K562 (cell line): Measurements from ENCODE around the gene TNFRSF19. TPM values are rescaled to one million over a fixed set of nuclear protein-coding genes. Genes with fewer than 3 reads are reported as not detected.

ENCODE experiments used
- ATAC-seq: fragments of 200-7000 bp; cut with Tn5 transposase; 3 replicates; pipeline ENCODE4 v1.9.1; 2020; ENCODE audit warnings: moderate library complexity
- BruUV-seq: library from RNA; stranded (reverse); fragments of 400-500 nt; replicated peaks from 2 replicates; lab custom pipeline; 2021; lab: Mats Ljungman, UMichigan
- CTCF ChIA-PET: fragments of 300-600 bp; formaldehyde crosslinking; extraction: SDS; loops from one replicate; lab custom pipeline; 2021; ENCODE audit warnings: low intra/inter-chr PET ratio; lab: Yijun Ruan, JAX
- POLR2A ChIA-PET: fragments of 300-600, 350-650 bp; sonication (Branson Sonifier 250); formaldehyde crosslinking; extraction: SDS; loops from one replicate; lab custom pipeline; 2021; ENCODE audit warnings: antibody characterized with exemption, inconsistent platforms; lab: Yijun Ruan, JAX
- DNase-seq, 4 experiments: peaks; one replicate each; pipeline versions ENCODE4 v3.0.0 to v3.0.0-alpha.2; 2011 to 2018; ENCODE audit warnings: low spot score in 3 of 4, mixed read lengths in 3 of 4; ENCODE audit errors: extremely low read depth in 1 of 4
- FAIRE-seq: peaks from 2 replicates; lab custom pipeline; 2011; peaks lifted over from hg19 to GRCh38; lab: Jason Lieb, UNC
- H2AFZ ChIP-seq: 2 replicates; pipeline ENCODE4 v1.6.0; 2011; ENCODE audit warnings: low read depth, low read length, control low read depth, inconsistent platforms
- H3K27ac ChIP-seq: fragments of 200-600 bp; 3 replicates; pipeline ENCODE4 v1.8.0; 2011; ENCODE audit warnings: low read depth, mild to moderate bottlenecking, control low read depth, inconsistent platforms, low read length, moderate library complexity, mixed read lengths; ENCODE audit errors: extremely low read depth
- H3K27me3 ChIP-seq, 2 experiments: fragments of 300-600 bp in 1 of 2; 2 replicates in 1 of 2; 3 replicates in 1 of 2; pipeline versions ENCODE4 v1.6.0 to v1.8.0; 2011; ENCODE audit warnings: inconsistent platforms in 2 of 2, low read length in 2 of 2, mild to moderate bottlenecking in 1 of 2, mixed read lengths in 1 of 2, moderate library complexity in 1 of 2; ENCODE audit not compliant: control insufficient read depth in 2 of 2, insufficient read depth in 2 of 2
- H3K36me3 ChIP-seq: fragments of 300-600 bp; 3 replicates; pipeline ENCODE4 v1.8.0; 2011; ENCODE audit warnings: mild to moderate bottlenecking, low read length, inconsistent platforms; ENCODE audit not compliant: control insufficient read depth, insufficient read depth
- H3K4me1 ChIP-seq, 2 experiments: fragments of 200-600 bp in 1 of 2; replicated peaks in 1 of 2; 2 replicates in 1 of 2; 3 replicates in 1 of 2; pipeline versions ENCODE4 v1.5.1 to v1.8.0; 2011; ENCODE audit warnings: inconsistent platforms in 2 of 2, low read length in 2 of 2, mild to moderate bottlenecking in 1 of 2, mixed read lengths in 1 of 2, moderate library complexity in 1 of 2; ENCODE audit not compliant: control insufficient read depth in 2 of 2, insufficient read depth in 2 of 2
- H3K4me2 ChIP-seq: 2 replicates; pipeline ENCODE4 v1.6.1; 2011; ENCODE audit warnings: low read length, control low read depth, inconsistent platforms, mixed read lengths; ENCODE audit not compliant: insufficient read depth
- H3K4me3 ChIP-seq: fragments of 200-600 bp; sonication (generic), shearing (Covaris generic); 2 replicates; pipeline ENCODE4 v1.5.1; 2016; ENCODE audit warnings: control low read depth, inconsistent platforms
- H3K79me2 ChIP-seq: fragments of 200-600 bp; 3 replicates; pipeline ENCODE4 v1.8.0; 2011; ENCODE audit warnings: low read length, inconsistent platforms; ENCODE audit not compliant: control insufficient read depth, insufficient read depth
- H3K9ac ChIP-seq, 2 experiments: 2 replicates each; pipeline versions ENCODE4 v1.6.0 to v1.6.1; 2011; ENCODE audit warnings: low read depth in 2 of 2, low read length in 2 of 2, control low read depth in 1 of 2, inconsistent platforms in 1 of 2, mild to moderate bottlenecking in 1 of 2, mixed read lengths in 1 of 2; ENCODE audit not compliant: insufficient read depth in 1 of 2
- H3K9me1 ChIP-seq: one replicate; pipeline ENCODE4 v1.6.0; 2011; ENCODE audit warnings: inconsistent platforms, mild to moderate bottlenecking, low read length, moderate library complexity; ENCODE audit not compliant: control insufficient read depth, insufficient read depth
- H3K9me3 ChIP-seq: replicated peaks from 2 replicates; pipeline ENCODE4 v1.5.1; 2011; ENCODE audit warnings: low read depth, low read length, inconsistent platforms; ENCODE audit not compliant: control insufficient read depth, insufficient read depth
- H4K20me1 ChIP-seq: replicated peaks from 2 replicates; pipeline ENCODE4 v1.6.1; 2011; ENCODE audit warnings: low read length, inconsistent platforms, mixed read lengths; ENCODE audit not compliant: control insufficient read depth, insufficient read depth
- FOXJ3 ChIP-seq: sonication (generic); formaldehyde crosslinking; IDR thresholded peaks from 2 replicates; pipeline ENCODE4 v1.4.0; 2020; ENCODE audit warnings: mild to moderate bottlenecking, missing genetic modification reagents
- HDAC8 ChIP-seq: fragments of 450-650 bp; IDR thresholded peaks from 2 replicates; pipeline ENCODE4 v1.6.1; 2016; ENCODE audit warnings: mild to moderate bottlenecking, missing genetic modification characterization, moderate library complexity, missing compliant biosample characterization
- TCF7 ChIP-seq: sonication (generic); IDR thresholded peaks from 2 replicates; pipeline ENCODE4 v1.6.1; 2016; ENCODE audit warnings: antibody characterized with exemption, borderline replicate concordance
- ZNF124 ChIP-seq: sonication (generic); formaldehyde crosslinking; IDR thresholded peaks from 2 replicates; pipeline ENCODE4 v1.8.1; 2022; ENCODE audit warnings: missing genetic modification reagents
- WGBS: fragments of 100-300 bp; shearing (Covaris generic); methylation state at CpG from one replicate; pipeline ENCODE4 v1.1.6; 2016; ENCODE audit warnings: low coverage, mixed read lengths; ENCODE audit not compliant: insufficient coverage; ENCODE audit errors: missing lambda C conversion rate; 5-methylcytosine and 5-hydroxymethylcytosine counted together
- in situ Hi-C: fragments of 300-500 bp; cut with MboI; formaldehyde crosslinking; loops from 4 replicates; pipeline ENCODE4 v1.15.0; 2018; ENCODE audit warnings: inconsistent platforms, mixed read lengths
- intact Hi-C: fragments of 100-400 bp; cut with micrococcal nuclease; formaldehyde crosslinking; loops from 2 replicates; pipeline ENCODE4 v1.14.2; 2022
- polyA plus RNA-seq, 8 experiments: library from polyadenylated mRNA; depleted of rRNA in 4 of 8; stranded (reverse) in 5 of 8; unstranded in 3 of 8; fragments of >200 nt; fragmentation: Nextera tagmentation in 2 of 8; fragmentation: Illumina TruSeq in 1 of 8; extraction: Ambion mirVana in 2 of 8; extraction: Trizol in 1 of 8; gene quantifications; 2 replicates each; pipeline versions ENCODE4 v1.2.1 to v1.2.3, GENCODE V29; 2011 to 2014; ENCODE audit warnings: inconsistent platforms in 1 of 8, missing spikeins in 1 of 8
- total RNA-seq, 7 experiments: library from RNA; depleted of rRNA in 6 of 7; stranded (reverse); fragments of >200 nt in 6 of 7; fragmentation: Illumina TruSeq in 2 of 7; extraction: Trizol in 2 of 7; gene quantifications; 2 replicates each; pipeline versions ENCODE4 v1.2.1 to v1.2.3, GENCODE V29; 2011 to 2021; ENCODE audit warnings: low replicate concordance in 1 of 7
- TF ChIP-seq, protein P1 (sequence below): fragments of 450-650 bp; IDR thresholded peaks from 2 replicates; pipeline ENCODE4 v1.6.1; 2018; ENCODE audit warnings: mild to moderate bottlenecking, low read depth; ENCODE audit not compliant: partially characterized antibody
- TF ChIP-seq, protein P2 (sequence below), 2 experiments: fragments of 450-650 bp; IDR thresholded peaks; 2 replicates each; pipeline ENCODE4 v1.6.1; 2018; ENCODE audit warnings: mild to moderate bottlenecking in 2 of 2, low read depth in 1 of 2; ENCODE audit not compliant: partially characterized antibody in 2 of 2
- TF ChIP-seq, protein P3 (sequence below): fragments of 450-650 bp; formaldehyde crosslinking; IDR thresholded peaks from 2 replicates; pipeline ENCODE4 v1.4.0; 2020; ENCODE audit warnings: mild to moderate bottlenecking
- TF ChIP-seq, protein P4 (sequence below): fragments of 450-650 bp; formaldehyde crosslinking; IDR thresholded peaks from 2 replicates; pipeline ENCODE4 v1.4.0; 2020; ENCODE audit warnings: mild to moderate bottlenecking, mixed read lengths

Gene TNFRSF19
- total and polyA plus RNA-seq, 9 of the 15 experiments (the other 6 are each of a cell fraction or from before 2014, with no cell fraction given), result 0.01 to 0.07 TPM; not detected in 7

DNA sequence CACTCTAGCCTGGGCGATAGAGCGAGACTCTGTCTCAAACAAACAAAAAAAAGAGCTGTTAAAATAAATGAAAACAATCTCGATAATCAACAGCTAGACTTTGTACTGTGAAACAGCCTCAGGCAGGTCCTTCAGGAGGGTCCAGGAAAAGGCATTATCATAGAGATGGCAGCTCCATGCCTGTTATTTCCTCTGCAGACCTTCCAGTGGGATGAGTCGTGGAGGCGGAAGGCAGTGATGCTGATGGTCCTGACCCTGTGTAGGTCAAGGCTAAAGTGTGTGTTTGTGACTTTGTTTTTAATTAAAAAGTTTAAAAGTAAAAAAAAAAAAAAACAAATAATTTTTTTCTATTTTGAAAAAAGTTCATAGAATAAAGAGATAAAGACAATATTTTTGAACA, 117.4 kb downstream of the TNFRSF19 start:
- Histone ChIP-seq H3K36me3 (no peaks in the 10 kb centered on the region), H4K20me1 (no peaks in the 10 kb centered on the region), H3K9me1 (no peaks in the 10 kb centered on the region), H3K27me3 (peaks cover 0 to 5% of the 10 kb centered on the region in 2 experiments; a peak in 1 of 5 replicates), H3K4me3 (no peak overlapping the region), H3K27ac (no peak overlapping the region), H3K9ac (no peak overlapping the region), H3K79me2 (no peaks in the 10 kb centered on the region), H3K4me2 (no peak overlapping the region), H3K9me3 (no peaks in the 10 kb centered on the region), H3K4me1 (no peaks in the 10 kb centered on the region), H2AFZ (no peak overlapping the region)
- CTCF ChIA-PET, result interaction anchor here (0.6 kb wide), 1 partner anchor 1014 kb away, joined by 3 read pairs; no protein-coding TSS in a partner anchor
- in situ Hi-C loops (no loop called here), intact Hi-C loops (no loop called here)
- ATAC-seq, result no peak
- WGBS, result 0% methylated on average over 5 of the region's 5 CpGs
- TF ChIP-seq, protein P1, sequence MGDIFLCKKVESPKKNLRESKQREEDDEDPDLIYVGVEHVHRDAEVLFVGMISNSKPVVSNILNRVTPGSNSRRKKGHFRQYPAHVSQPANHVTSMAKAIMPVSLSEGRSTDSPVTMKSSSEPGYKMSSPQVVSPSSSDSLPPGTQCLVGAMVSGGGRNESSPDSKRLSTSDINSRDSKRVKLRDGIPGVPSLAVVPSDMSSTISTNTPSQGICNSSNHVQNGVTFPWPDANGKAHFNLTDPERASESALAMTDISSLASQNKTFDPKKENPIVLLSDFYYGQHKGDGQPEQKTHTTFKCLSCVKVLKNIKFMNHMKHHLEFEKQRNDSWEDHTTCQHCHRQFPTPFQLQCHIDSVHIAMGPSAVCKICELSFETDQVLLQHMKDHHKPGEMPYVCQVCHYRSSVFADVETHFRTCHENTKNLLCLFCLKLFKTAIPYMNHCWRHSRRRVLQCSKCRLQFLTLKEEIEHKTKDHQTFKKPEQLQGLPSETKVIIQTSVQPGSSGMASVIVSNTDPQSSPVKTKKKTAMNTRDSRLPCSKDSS, result no peak
- TF ChIP-seq, protein P2, sequence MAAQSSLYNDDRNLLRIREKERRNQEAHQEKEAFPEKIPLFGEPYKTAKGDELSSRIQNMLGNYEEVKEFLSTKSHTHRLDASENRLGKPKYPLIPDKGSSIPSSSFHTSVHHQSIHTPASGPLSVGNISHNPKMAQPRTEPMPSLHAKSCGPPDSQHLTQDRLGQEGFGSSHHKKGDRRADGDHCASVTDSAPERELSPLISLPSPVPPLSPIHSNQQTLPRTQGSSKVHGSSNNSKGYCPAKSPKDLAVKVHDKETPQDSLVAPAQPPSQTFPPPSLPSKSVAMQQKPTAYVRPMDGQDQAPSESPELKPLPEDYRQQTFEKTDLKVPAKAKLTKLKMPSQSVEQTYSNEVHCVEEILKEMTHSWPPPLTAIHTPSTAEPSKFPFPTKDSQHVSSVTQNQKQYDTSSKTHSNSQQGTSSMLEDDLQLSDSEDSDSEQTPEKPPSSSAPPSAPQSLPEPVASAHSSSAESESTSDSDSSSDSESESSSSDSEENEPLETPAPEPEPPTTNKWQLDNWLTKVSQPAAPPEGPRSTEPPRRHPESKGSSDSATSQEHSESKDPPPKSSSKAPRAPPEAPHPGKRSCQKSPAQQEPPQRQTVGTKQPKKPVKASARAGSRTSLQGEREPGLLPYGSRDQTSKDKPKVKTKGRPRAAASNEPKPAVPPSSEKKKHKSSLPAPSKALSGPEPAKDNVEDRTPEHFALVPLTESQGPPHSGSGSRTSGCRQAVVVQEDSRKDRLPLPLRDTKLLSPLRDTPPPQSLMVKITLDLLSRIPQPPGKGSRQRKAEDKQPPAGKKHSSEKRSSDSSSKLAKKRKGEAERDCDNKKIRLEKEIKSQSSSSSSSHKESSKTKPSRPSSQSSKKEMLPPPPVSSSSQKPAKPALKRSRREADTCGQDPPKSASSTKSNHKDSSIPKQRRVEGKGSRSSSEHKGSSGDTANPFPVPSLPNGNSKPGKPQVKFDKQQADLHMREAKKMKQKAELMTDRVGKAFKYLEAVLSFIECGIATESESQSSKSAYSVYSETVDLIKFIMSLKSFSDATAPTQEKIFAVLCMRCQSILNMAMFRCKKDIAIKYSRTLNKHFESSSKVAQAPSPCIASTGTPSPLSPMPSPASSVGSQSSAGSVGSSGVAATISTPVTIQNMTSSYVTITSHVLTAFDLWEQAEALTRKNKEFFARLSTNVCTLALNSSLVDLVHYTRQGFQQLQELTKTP (IDR thresholded peaks at IDR 0.05; ENCODE audit: low read depth in 1 of 2, partially characterized antibody in 2 of 2), result no peak
- TF ChIP-seq ZNF124 (no peak), HDAC8 (no peak), FOXJ3 (CRISPR knock-in tag) (no peak), TCF7 (no peak)
- TF ChIP-seq, protein P3, sequence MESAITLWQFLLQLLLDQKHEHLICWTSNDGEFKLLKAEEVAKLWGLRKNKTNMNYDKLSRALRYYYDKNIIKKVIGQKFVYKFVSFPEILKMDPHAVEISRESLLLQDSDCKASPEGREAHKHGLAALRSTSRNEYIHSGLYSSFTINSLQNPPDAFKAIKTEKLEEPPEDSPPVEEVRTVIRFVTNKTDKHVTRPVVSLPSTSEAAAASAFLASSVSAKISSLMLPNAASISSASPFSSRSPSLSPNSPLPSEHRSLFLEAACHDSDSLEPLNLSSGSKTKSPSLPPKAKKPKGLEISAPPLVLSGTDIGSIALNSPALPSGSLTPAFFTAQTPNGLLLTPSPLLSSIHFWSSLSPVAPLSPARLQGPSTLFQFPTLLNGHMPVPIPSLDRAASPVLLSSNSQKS (CRISPR knock-in tag), result no peak
- TF ChIP-seq, protein P4, sequence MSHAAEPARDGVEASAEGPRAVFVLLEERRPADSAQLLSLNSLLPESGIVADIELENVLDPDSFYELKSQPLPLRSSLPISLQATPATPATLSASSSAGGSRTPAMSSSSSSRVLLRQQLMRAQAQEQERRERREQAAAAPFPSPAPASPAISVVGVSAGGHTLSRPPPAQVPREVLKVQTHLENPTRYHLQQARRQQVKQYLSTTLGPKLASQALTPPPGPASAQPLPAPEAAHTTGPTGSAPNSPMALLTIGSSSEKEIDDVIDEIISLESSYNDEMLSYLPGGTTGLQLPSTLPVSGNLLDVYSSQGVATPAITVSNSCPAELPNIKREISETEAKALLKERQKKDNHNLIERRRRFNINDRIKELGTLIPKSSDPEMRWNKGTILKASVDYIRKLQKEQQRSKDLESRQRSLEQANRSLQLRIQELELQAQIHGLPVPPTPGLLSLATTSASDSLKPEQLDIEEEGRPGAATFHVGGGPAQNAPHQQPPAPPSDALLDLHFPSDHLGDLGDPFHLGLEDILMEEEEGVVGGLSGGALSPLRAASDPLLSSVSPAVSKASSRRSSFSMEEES, result no peak
- DNase-seq, result no peak
- FAIRE-seq, result no peak
- POLR2A ChIA-PET, result interaction anchor here (0.6 to 1.3 kb wide), 2 partner anchors 11 to 125 kb away, joined by 3 read pairs; no protein-coding TSS in a partner anchor
- no TSS peak for BruUV-seq
